GM12864 (cell line): ENCODE measurements around the gene NPLOC4.

ENCODE experiments used
- DNase-seq: peaks from one replicate; pipeline ENCODE4 v3.0.0-alpha.2; 2011; ENCODE audit warnings: low read depth
- H3K4me3 ChIP-seq: 2 replicates; pipeline ENCODE4 v1.5.1; 2011; ENCODE audit warnings: mild to moderate bottlenecking, low read depth, low read length, control low read depth
- CTCF ChIP-seq: IDR thresholded peaks from 2 replicates; pipeline ENCODE4 v1.5.1; 2011; ENCODE audit warnings: low read depth, mild to moderate bottlenecking, moderate library complexity, low read length, control low read depth, inconsistent platforms; ENCODE audit errors: missing control alignments

Gene NPLOC4

GRCh38 chr17:81561494-81561885 is 75.4 kb downstream of the NPLOC4 start:
- no peak overlapping the region for H3K4me3 ChIP-seq
- TF ChIP-seq CTCF: no peak
- DNase-seq: no peak

- no peak for DNase-seq
- no peak overlapping the region for H3K4me3 ChIP-seq
- TF ChIP-seq CTCF: no peak
Observed at GRCh38 chr17:81558941-81559806, 77.7 kb downstream of the NPLOC4 start.

GRCh38 chr17:81558115-81558468 is 78.8 kb downstream of the NPLOC4 start:
- DNase-seq: no peak
- no peak overlapping the region for H3K4me3 ChIP-seq
- TF ChIP-seq CTCF: no peak

GRCh38 chr17:81557276-81558114 is 79.4 kb downstream of the NPLOC4 start:
- DNase-seq: no peak
- no peak for TF ChIP-seq CTCF
- H3K4me3 ChIP-seq: no peak overlapping the region

GRCh38 chr17:81556863-81557262 is 80.0 kb downstream of the NPLOC4 start:
- TF ChIP-seq CTCF: no peak
- H3K4me3 ChIP-seq: no peak overlapping the region
- DNase-seq: no peak

GRCh38 chr17:81556175-81556691 is 80.7 kb downstream of the NPLOC4 start:
- TF ChIP-seq CTCF: no peak
- H3K4me3 ChIP-seq: no peak overlapping the region
- no peak for DNase-seq
